Measurements from ENCODE around the gene CDKL1. TPM values are rescaled to one million over a fixed set of nuclear protein-coding genes. Genes with fewer than 3 reads are reported as not detected.

Gene CDKL1
- total RNA-seq, 1 experiment from 2014 or later, result 11.3 TPM

- Histone ChIP-seq H3K9me3 (ENCODE audit: low read depth, low read length, poor library complexity, severe bottlenecking) (no peaks in the 10 kb centered on the region), H3K27ac (ENCODE audit: low read depth, low read length, poor library complexity, severe bottlenecking) (peak overlapping the region; percentile 54), H3K36me3 (ENCODE audit: insufficient read depth, low read length, poor library complexity, severe bottlenecking) (no peaks in the 10 kb centered on the region), H3K4me3 (ENCODE audit: low read depth, low read length, poor library complexity, severe bottlenecking) (no peak overlapping the region), H3K4me1 (ENCODE audit: insufficient read depth, low read length, poor library complexity, severe bottlenecking) (peaks cover 17% of the 10 kb centered on the region), H3K27me3 (replicated peaks; ENCODE audit: insufficient read depth, low read depth, low read length, poor library complexity) (no peaks in the 10 kb centered on the region)
- peak; percentile 85 for DNase-seq (ENCODE audit: low spot score)
- intact Hi-C loops (cut with micrococcal nuclease; ENCODE audit: unreplicated experiment), result no loop called here
- POLR2A ChIA-PET (ENCODE audit: low non-redundant PET), result interaction anchor here (0.6 kb wide), 1 partner anchor 15 kb away, joined by 4 read pairs; no protein-coding TSS in a partner anchor
- no TSS peak for BruUV-seq (replicated peaks)
- TF ChIP-seq CTCF (conservative IDR thresholded peaks at IDR 0.05; ENCODE audit: low read depth, low read length), result no peak
- no peak for TF ChIP-seq EZH2 (IDR thresholded peaks at IDR 0.05; ENCODE audit: borderline replicate concordance, low read depth, low read length, poor library complexity, severe bottlenecking)
- CTCF ChIA-PET, result no interaction called here
Measured at GRCh38 chr14:50335389-50335788, 61.3 kb downstream of the CDKL1 start.

- no peak overlapping the region for H3K4me3 ChIP-seq (ENCODE audit: low read depth, low read length, poor library complexity, severe bottlenecking)
- DNase-seq (ENCODE audit: low spot score), result no peak
- POLR2A ChIA-PET (ENCODE audit: low non-redundant PET), result interaction anchor here (0.5 kb wide), 1 partner anchor 94 kb away, joined by 3 read pairs; no protein-coding TSS in a partner anchor
- no peak overlapping the region for H3K27ac ChIP-seq (ENCODE audit: low read depth, low read length, poor library complexity, severe bottlenecking)
- intact Hi-C loops (cut with micrococcal nuclease; ENCODE audit: unreplicated experiment), result no loop called here
- H3K4me1 ChIP-seq (ENCODE audit: insufficient read depth, low read length, poor library complexity, severe bottlenecking), result peaks cover 17% of the 10 kb centered on the region
- CTCF ChIA-PET, result no interaction called here
- H3K27me3 ChIP-seq (replicated peaks; ENCODE audit: insufficient read depth, low read depth, low read length, poor library complexity), result no peaks in the 10 kb centered on the region
- H3K36me3 ChIP-seq (ENCODE audit: insufficient read depth, low read length, poor library complexity, severe bottlenecking), result no peaks in the 10 kb centered on the region
- H3K9me3 ChIP-seq (ENCODE audit: low read depth, low read length, poor library complexity, severe bottlenecking), result no peaks in the 10 kb centered on the region
- TF ChIP-seq CTCF (conservative IDR thresholded peaks at IDR 0.05; ENCODE audit: low read depth, low read length) (no peak), EZH2 (IDR thresholded peaks at IDR 0.05; ENCODE audit: borderline replicate concordance, low read depth, low read length, poor library complexity, severe bottlenecking) (no peak)
- BruUV-seq (replicated peaks), result no TSS peak
Measured at GRCh38 chr14:50334211-50334610, 62.5 kb downstream of the CDKL1 start.

DNA sequence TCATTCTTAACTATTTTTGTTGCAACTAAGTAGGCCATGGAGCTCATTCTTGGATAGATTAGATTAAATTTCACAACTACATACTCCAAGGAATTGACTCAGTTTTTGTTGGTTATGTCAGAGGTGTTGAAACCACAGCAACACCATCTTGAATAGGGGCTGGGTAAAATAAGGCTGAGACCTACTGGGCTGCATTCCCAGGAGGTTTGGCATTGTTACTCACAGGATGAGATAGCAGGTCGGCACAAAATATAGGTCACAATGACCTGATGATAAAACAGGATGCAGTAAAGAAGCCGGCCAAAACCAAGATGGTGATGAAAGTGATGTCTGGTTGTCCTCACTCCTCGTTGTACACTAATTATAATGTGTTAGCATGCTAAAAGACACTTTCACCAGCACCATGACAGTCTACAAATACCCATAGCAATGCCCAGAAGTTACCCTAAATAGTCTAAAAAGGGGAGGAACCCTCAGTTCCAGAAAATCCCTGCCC, 63.6 kb downstream of the CDKL1 start:
- intact Hi-C loops (cut with micrococcal nuclease; ENCODE audit: unreplicated experiment), result no loop called here
- TF ChIP-seq EZH2 (IDR thresholded peaks at IDR 0.05; ENCODE audit: borderline replicate concordance, low read depth, low read length, poor library complexity, severe bottlenecking), result no peak
- TF ChIP-seq CTCF (conservative IDR thresholded peaks at IDR 0.05; ENCODE audit: low read depth, low read length), result no peak
- no TSS peak for BruUV-seq (replicated peaks)
- CTCF ChIA-PET, result no interaction called here
- Histone ChIP-seq H3K27ac (ENCODE audit: low read depth, low read length, poor library complexity, severe bottlenecking) (no peak overlapping the region), H3K27me3 (replicated peaks; ENCODE audit: insufficient read depth, low read depth, low read length, poor library complexity) (no peaks in the 10 kb centered on the region), H3K36me3 (ENCODE audit: insufficient read depth, low read length, poor library complexity, severe bottlenecking) (no peaks in the 10 kb centered on the region), H3K4me3 (ENCODE audit: low read depth, low read length, poor library complexity, severe bottlenecking) (no peak overlapping the region), H3K9me3 (ENCODE audit: low read depth, low read length, poor library complexity, severe bottlenecking) (no peaks in the 10 kb centered on the region), H3K4me1 (ENCODE audit: insufficient read depth, low read length, poor library complexity, severe bottlenecking) (peaks cover 17% of the 10 kb centered on the region)
- DNase-seq (ENCODE audit: low spot score), result no peak
- POLR2A ChIA-PET (ENCODE audit: low non-redundant PET), result no interaction called here
